ENCODE data around the gene PAF1. TPM values are rescaled to one million over a fixed set of nuclear protein-coding genes. Genes with fewer than 3 reads are reported as not detected.

The PAF1 gene
- total RNA-seq, 1 donor from 2014 or later: 33.3 TPM

DNA sequence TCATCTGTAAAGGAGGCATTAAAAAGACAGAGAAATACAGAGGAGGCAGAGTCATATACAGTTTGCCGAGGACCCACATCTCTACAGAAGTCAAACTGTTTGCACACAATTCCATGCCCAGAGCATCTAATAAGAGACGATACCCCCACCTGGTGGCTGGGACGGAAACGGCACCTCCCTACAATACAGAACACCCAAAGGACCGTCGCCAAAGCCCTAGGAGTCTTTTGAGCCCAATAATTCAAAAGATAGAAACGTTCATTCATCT, 20.9 kb upstream of the PAF1 start:
- intact Hi-C loops (cut with DNase I): no loop called here
- Histone ChIP-seq H3K36me3 (peaks cover 18% of the 10 kb centered on the region), H3K27ac (peak overlapping the region; percentile 100), H3K4me1 (peaks cover 29% of the 10 kb centered on the region), H3K4me3 (peak overlapping the region; percentile 81), H3K9me3 (no peaks in the 10 kb centered on the region), H3K27me3 (no peaks in the 10 kb centered on the region)
- DNase-seq: peak; percentile 93
- peak; percentile 41 for ATAC-seq
- TF ChIP-seq CTCF (IDR thresholded peaks at IDR 0.05): peak; percentile 94

DNA sequence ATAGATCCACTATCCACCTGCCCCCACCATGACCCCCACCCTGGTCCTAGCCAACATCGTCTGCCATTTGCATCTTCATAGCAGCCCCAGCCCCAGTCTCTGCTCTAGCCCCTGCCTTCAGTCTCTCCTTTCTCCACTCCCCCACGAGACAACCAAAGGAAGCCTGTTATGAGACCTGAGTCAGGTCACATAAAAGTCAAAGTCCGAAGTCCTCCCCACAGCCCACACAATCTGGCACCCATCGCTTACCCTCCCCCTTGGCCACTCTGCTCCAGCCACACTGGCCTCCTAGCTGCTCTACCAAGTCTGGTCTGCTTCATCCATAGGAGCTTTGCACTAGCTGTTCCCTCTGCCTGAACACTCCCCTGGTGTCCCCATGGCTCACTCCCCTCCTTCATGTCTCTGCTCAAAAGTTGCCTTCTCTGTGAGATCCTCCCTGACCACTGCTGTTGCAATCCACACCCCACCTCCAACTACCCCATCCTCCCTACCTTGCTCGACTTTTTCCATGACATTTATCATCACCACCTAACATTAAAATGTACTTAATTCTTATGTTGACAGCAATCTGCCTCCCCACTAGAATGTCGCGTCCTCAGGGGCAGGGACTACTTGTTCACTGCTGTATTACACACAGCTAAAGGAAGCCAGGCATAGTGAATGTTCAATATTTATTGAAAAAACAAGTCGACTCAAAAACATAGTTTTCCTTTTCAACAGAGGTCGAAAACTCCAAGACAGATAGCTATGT, 20.4 kb upstream of the PAF1 start:
- Histone ChIP-seq H3K4me3 (peak overlapping the region; percentile 97), H3K27ac (peak overlapping the region; percentile 100), H3K27me3 (no peaks in the 10 kb centered on the region), H3K36me3 (peaks cover 18% of the 10 kb centered on the region), H3K9me3 (no peaks in the 10 kb centered on the region), H3K4me1 (peaks cover 29% of the 10 kb centered on the region)
- DNase-seq: no peak
- intact Hi-C loops (cut with DNase I): no loop called here
- TF ChIP-seq CTCF (IDR thresholded peaks at IDR 0.05): no peak
- no peak for ATAC-seq

- no peaks in the 10 kb centered on the region for H3K9me3 ChIP-seq
- no peaks in the 10 kb centered on the region for H3K27me3 ChIP-seq
- H3K4me1 ChIP-seq: peaks cover 32% of the 10 kb centered on the region
- H3K27ac ChIP-seq: peak overlapping the region; percentile 100
- no peak for ATAC-seq
- no peak for DNase-seq
- TF ChIP-seq CTCF (IDR thresholded peaks at IDR 0.05): no peak
- peak overlapping the region; percentile 97 for H3K4me3 ChIP-seq
- intact Hi-C loops (cut with DNase I): no loop called here
- H3K36me3 ChIP-seq: peaks cover 18% of the 10 kb centered on the region
Observed at GRCh38 chr19:39410831-39411080, 19.9 kb upstream of the PAF1 start.

DNA sequence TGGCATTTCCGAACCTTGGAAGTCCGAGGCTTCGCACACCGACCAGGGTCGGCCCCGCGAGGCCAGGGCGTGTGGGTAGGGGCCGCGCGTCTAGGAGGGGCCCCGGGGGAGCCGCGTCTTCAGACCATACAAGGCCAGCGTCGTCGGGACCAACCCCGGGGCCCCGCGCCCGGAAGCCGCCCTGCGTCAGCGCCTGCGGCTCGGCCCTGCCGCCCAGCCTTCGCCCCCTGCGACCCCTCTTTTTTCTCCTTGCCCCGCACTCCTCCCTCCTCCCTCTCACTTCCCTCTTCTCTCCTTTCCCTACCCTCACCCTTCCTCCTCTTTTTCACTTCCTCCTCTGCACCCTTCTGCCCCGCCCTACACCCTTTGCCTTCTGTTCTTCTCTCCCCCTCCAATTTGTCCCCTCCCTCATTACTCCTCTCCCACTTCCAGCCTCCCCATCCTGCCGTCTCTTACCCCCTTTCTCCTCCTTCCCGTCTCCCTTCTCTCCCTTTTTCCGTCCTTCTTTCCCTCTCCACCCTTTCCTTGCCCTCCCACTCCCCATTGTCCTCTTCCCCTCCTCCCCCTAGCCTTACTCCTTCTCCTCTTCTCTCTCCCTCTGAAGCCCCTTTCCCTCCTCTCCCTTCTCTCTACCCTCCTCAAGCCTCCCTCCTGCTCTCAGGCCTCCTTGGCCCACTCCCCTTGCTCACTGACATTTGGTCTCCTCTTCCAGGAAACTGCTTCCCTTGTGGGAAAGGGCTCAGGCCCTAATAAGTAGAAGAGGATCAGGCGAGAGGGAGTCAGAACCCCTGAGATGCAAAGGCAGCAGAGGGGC, 19.3 kb upstream of the PAF1 start:
- DNase-seq (peak; percentile 92), ATAC-seq (peak; percentile 20)
- H3K9me3 ChIP-seq: no peaks in the 10 kb centered on the region
- H3K36me3 ChIP-seq: peaks cover 18% of the 10 kb centered on the region
- intact Hi-C loops (cut with DNase I): no loop called here
- H3K4me3 ChIP-seq: peak overlapping the region; percentile 97
- H3K4me1 ChIP-seq: peaks cover 36% of the 10 kb centered on the region
- TF ChIP-seq CTCF (IDR thresholded peaks at IDR 0.05): no peak
- H3K27ac ChIP-seq: peak overlapping the region; percentile 100
- no peaks in the 10 kb centered on the region for H3K27me3 ChIP-seq

DNA sequence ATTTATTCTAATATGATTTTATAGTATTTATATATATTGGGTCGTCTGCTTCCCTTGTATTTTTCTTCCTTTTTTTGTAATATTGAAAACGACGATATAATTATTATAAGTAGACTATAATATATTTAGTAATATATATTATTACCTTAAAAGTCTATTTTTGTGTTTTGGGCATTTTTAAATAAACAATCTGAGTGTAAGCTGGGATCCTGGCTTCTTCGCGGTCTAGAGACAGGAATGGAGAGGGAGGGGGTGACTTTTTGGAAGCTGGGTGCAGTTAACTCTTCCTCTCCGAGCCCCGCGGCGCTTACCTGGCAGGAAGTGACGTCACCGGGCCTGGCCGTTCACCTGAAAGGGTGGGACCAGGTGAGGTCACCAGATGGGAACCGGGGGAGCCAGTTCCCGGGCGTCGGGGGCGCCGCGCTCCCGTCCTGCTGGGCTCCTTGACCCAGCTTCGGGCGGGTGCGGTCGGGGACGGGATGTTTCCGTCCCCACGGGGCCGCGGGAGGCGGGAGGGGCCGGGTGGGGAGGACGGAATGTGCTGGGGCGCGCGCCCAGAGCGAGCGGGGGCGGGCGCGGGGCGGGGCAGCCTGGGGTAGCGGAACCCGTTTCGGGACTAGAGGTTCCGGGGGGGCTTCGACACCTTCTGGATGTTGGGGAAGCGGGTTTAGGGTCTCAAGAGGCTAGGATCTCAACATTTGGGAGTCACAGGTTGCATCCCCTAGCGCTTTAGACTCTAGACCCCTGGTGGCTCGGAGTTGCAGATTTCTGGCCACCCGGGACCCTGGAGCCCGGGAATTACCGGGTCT, 18.5 kb upstream of the PAF1 start:
- H3K27ac ChIP-seq: peak overlapping the region; percentile 100
- intact Hi-C loops (cut with DNase I): no loop called here
- no peak for TF ChIP-seq CTCF (IDR thresholded peaks at IDR 0.05)
- peaks cover 36% of the 10 kb centered on the region for H3K4me1 ChIP-seq
- DNase-seq (peak; percentile 98), ATAC-seq (peak; percentile 58)
- H3K36me3 ChIP-seq: peaks cover 18% of the 10 kb centered on the region
- H3K9me3 ChIP-seq: no peaks in the 10 kb centered on the region
- peak overlapping the region; percentile 97 for H3K4me3 ChIP-seq
- H3K27me3 ChIP-seq: no peaks in the 10 kb centered on the region

All from upper lobe of right lung (tissue), 1 donor.